Measurements from ENCODE around the gene SMAD6. TPM values are rescaled to one million over a fixed set of nuclear protein-coding genes. Genes with fewer than 3 reads are reported as not detected.

Gene SMAD6
- polyA plus RNA-seq, 1 donor from 2014 or later: 0.16 TPM

GRCh38 chr15:66743204-66743603 lies 41.2 kb downstream of the SMAD6 start:
- Histone ChIP-seq H3K4me2 (ENCODE audit: low read length) (no peak overlapping the region), H3F3A (ENCODE audit: insufficient read depth, low read length, poor library complexity, severe bottlenecking) (no peaks in the 10 kb centered on the region), H3K27me3 (ENCODE audit: insufficient read depth, low read depth, low read length) (no peaks in the 10 kb centered on the region), H3K79me2 (replicated peaks; ENCODE audit: insufficient read depth, low read length) (no peaks in the 10 kb centered on the region), H3K36me3 (ENCODE audit: insufficient read depth, low read length) (no peaks in the 10 kb centered on the region), H3K27ac (ENCODE audit: low read length) (no peak overlapping the region), H2AFZ (ENCODE audit: low read depth, low read length) (no peak overlapping the region), H3K4me3 (ENCODE audit: low read length) (no peak overlapping the region), H3K9me3 (ENCODE audit: low read length) (no peaks in the 10 kb centered on the region), H3K9me2 (ENCODE audit: insufficient read depth, low read length) (no peaks in the 10 kb centered on the region), H3K9ac (ENCODE audit: low read length) (no peak overlapping the region), H4K20me1 (ENCODE audit: insufficient read depth) (no peaks in the 10 kb centered on the region)
- no peak for TF ChIP-seq CTCF (IDR thresholded peaks at IDR 0.05; ENCODE audit: poor library complexity, severe bottlenecking)
- no peak for TF ChIP-seq RAD21 (conservative IDR thresholded peaks at IDR 0.05)
- no peak for TF ChIP-seq POLR2AphosphoS5 (IDR thresholded peaks at IDR 0.05)
- TF ChIP-seq EP300 (conservative IDR thresholded peaks at IDR 0.05; ENCODE audit: poor library complexity, severe bottlenecking): no peak
- no peak for TF ChIP-seq EZH2 (IDR thresholded peaks at IDR 0.05; ENCODE audit: borderline replicate concordance, insufficient read depth, low read length, poor library complexity, severe bottlenecking)
- TF ChIP-seq REST (IDR thresholded peaks at IDR 0.05; ENCODE audit: borderline replicate concordance): no peak
- TF ChIP-seq TAF1 (IDR thresholded peaks at IDR 0.05; ENCODE audit: low read depth): no peak
- TF ChIP-seq SMC3 (conservative IDR thresholded peaks at IDR 0.05; ENCODE audit: poor library complexity): no peak
- no peak for TF ChIP-seq MXI1 (conservative IDR thresholded peaks at IDR 0.05; ENCODE audit: poor library complexity, severe bottlenecking)

- H3K4me2 ChIP-seq (ENCODE audit: low read length): no peak overlapping the region
- H3F3A ChIP-seq (ENCODE audit: insufficient read depth, low read length, poor library complexity, severe bottlenecking): no peaks in the 10 kb centered on the region
- no peaks in the 10 kb centered on the region for H4K20me1 ChIP-seq (ENCODE audit: insufficient read depth)
- no peak overlapping the region for H3K27ac ChIP-seq (ENCODE audit: low read length)
- H3K9ac ChIP-seq (ENCODE audit: low read length): no peak overlapping the region
- H2AFZ ChIP-seq (ENCODE audit: low read depth, low read length): no peak overlapping the region
- H3K79me2 ChIP-seq (replicated peaks; ENCODE audit: insufficient read depth, low read length): no peaks in the 10 kb centered on the region
- H3K9me2 ChIP-seq (ENCODE audit: insufficient read depth, low read length): no peaks in the 10 kb centered on the region
- no peaks in the 10 kb centered on the region for H3K9me3 ChIP-seq (ENCODE audit: low read length)
- no peak for TF ChIP-seq REST (IDR thresholded peaks at IDR 0.05; ENCODE audit: borderline replicate concordance)
- no peak for TF ChIP-seq EZH2 (IDR thresholded peaks at IDR 0.05; ENCODE audit: borderline replicate concordance, insufficient read depth, low read length, poor library complexity, severe bottlenecking)
- no peak for TF ChIP-seq MXI1 (conservative IDR thresholded peaks at IDR 0.05; ENCODE audit: poor library complexity, severe bottlenecking)
- TF ChIP-seq CTCF (IDR thresholded peaks at IDR 0.05; ENCODE audit: poor library complexity, severe bottlenecking): no peak
- no peak for TF ChIP-seq SMC3 (conservative IDR thresholded peaks at IDR 0.05; ENCODE audit: poor library complexity)
- TF ChIP-seq POLR2AphosphoS5 (IDR thresholded peaks at IDR 0.05): no peak
- no peak for TF ChIP-seq RAD21 (conservative IDR thresholded peaks at IDR 0.05)
- TF ChIP-seq EP300 (conservative IDR thresholded peaks at IDR 0.05; ENCODE audit: poor library complexity, severe bottlenecking): no peak
- TF ChIP-seq TAF1 (IDR thresholded peaks at IDR 0.05; ENCODE audit: low read depth): no peak
- H3K27me3 ChIP-seq (ENCODE audit: insufficient read depth, low read depth, low read length): no peaks in the 10 kb centered on the region
- H3K4me3 ChIP-seq (ENCODE audit: low read length): no peak overlapping the region
- no peaks in the 10 kb centered on the region for H3K36me3 ChIP-seq (ENCODE audit: insufficient read depth, low read length)
Observed at GRCh38 chr15:66743703-66744536, 41.9 kb downstream of the SMAD6 start.

All from neural cell (in vitro differentiated cells).